SK-N-SH (cell line): ENCODE results near the gene MAEA. TPM values are rescaled to one million over a fixed set of nuclear protein-coding genes. Genes with fewer than 3 reads are reported as not detected.

ENCODE experiments used
- CTCF ChIA-PET: fragments of 300-600, 350-600 bp; formaldehyde crosslinking; extraction: SDS; loops from one replicate; lab custom pipeline; 2021; lab: Yijun Ruan, JAX
- POLR2A ChIA-PET: fragments of 350-600 bp; sonication (Branson Sonifier 250); formaldehyde crosslinking; extraction: SDS; loops from one replicate; lab custom pipeline; 2020; ENCODE audit warnings: antibody characterized with exemption, inconsistent platforms; lab: Yijun Ruan, JAX
- DNase-seq: peaks from one replicate; pipeline ENCODE4 v3.0.0; 2012
- H2AFZ ChIP-seq: fragments of 200-600 bp; sonication (generic); 2 replicates; pipeline ENCODE4 v1.8.1; 2016; ENCODE audit warnings: antibody characterized with exemption, mild to moderate bottlenecking, low read depth
- H3F3A ChIP-seq: fragments of 200-600 bp; sonication (generic); replicated peaks from 2 replicates; pipeline ENCODE3; 2016; ENCODE audit warnings: antibody characterized with exemption, mild to moderate bottlenecking; ENCODE audit not compliant: insufficient read depth
- H3K27ac ChIP-seq, 2 experiments: fragments of 200-500 bp in 1 of 2; fragments of 200-600 bp in 1 of 2; sonication (Bioruptor generic) in 1 of 2; sonication (generic), shearing (Covaris generic) in 1 of 2; 2 replicates each; pipeline versions ENCODE4 v1.5.1 to v1.6.1; 2014 to 2016; ENCODE audit warnings: low read depth in 2 of 2, inconsistent platforms in 1 of 2, low read length in 1 of 2, mild to moderate bottlenecking in 1 of 2, mixed read lengths in 1 of 2
- H3K27me3 ChIP-seq: fragments of 200-600 bp; sonication (generic), shearing (Covaris generic); 2 replicates; pipeline ENCODE4 v1.6.1; 2016; ENCODE audit warnings: mixed run types; ENCODE audit not compliant: insufficient read depth
- H3K36me3 ChIP-seq, 2 experiments: fragments of 200-500 bp in 1 of 2; fragments of 200-600 bp in 1 of 2; sonication (Bioruptor generic) in 1 of 2; sonication (generic) in 1 of 2; replicated peaks in 1 of 2; 2 replicates each; pipeline versions ENCODE3 to v1.5.1; 2014 to 2016; ENCODE audit warnings: low read length in 1 of 2, mild to moderate bottlenecking in 1 of 2; ENCODE audit not compliant: insufficient read depth in 2 of 2, control insufficient read depth in 1 of 2
- H3K4me1 ChIP-seq, 2 experiments: fragments of 200-500 bp in 1 of 2; fragments of 200-600 bp in 1 of 2; sonication (Bioruptor generic) in 1 of 2; sonication (generic), shearing (Covaris generic) in 1 of 2; 2 replicates each; pipeline versions ENCODE4 v1.5.1 to v1.6.1; 2014 to 2016; ENCODE audit warnings: low read depth in 1 of 2, low read length in 1 of 2, mixed run types in 1 of 2; ENCODE audit not compliant: insufficient read depth in 2 of 2, control insufficient read depth in 1 of 2
- H3K4me2 ChIP-seq: fragments of 200-600 bp; sonication (generic), shearing (Covaris generic); 2 replicates; pipeline ENCODE4 v1.6.1; 2017; ENCODE audit warnings: mixed run types
- H3K4me3 ChIP-seq, 2 experiments: fragments of 200-500 bp in 1 of 2; fragments of 200-600 bp in 1 of 2; sonication (Bioruptor generic) in 1 of 2; sonication (generic), shearing (Covaris generic) in 1 of 2; 2 replicates each; pipeline versions ENCODE4 v1.5.1 to v1.8.1; 2014 to 2016; ENCODE audit warnings: low read depth in 2 of 2, inconsistent platforms in 1 of 2, low read length in 1 of 2, mild to moderate bottlenecking in 1 of 2, mixed read lengths in 1 of 2, moderate library complexity in 1 of 2
- H3K79me2 ChIP-seq: fragments of 200-600 bp; sonication (generic); 2 replicates; pipeline ENCODE4 v1.8.1; 2017; ENCODE audit warnings: mild to moderate bottlenecking; ENCODE audit not compliant: insufficient read depth
- H3K9ac ChIP-seq: fragments of 200-600 bp; sonication (generic); 2 replicates; pipeline ENCODE4 v1.6.1; 2017; ENCODE audit warnings: mixed run types
- H3K9me2 ChIP-seq: fragments of 200-600 bp; sonication (generic); 2 replicates; pipeline ENCODE4 v1.6.1; 2017; ENCODE audit warnings: mixed run types
- H3K9me3 ChIP-seq: fragments of 200-600 bp; sonication (generic); 2 replicates; pipeline ENCODE4 v1.6.1; 2017; ENCODE audit warnings: mixed run types, mild to moderate bottlenecking, moderate library complexity
- H4K20me1 ChIP-seq: fragments of 200-600 bp; sonication (generic); 2 replicates; pipeline ENCODE4 v1.6.1; 2017; ENCODE audit warnings: mild to moderate bottlenecking, mixed run types; ENCODE audit not compliant: insufficient read depth
- ELF1 ChIP-seq: IDR thresholded peaks from 2 replicates; pipeline ENCODE4 v1.4.0; 2012
- EZH2phosphoT487 ChIP-seq: fragments of 200-600 bp; sonication (generic); IDR thresholded peaks from 2 replicates; pipeline ENCODE4 v1.6.1; 2017; ENCODE audit warnings: low read depth, mixed run types, mild to moderate bottlenecking, antibody characterized with exemption, moderate library complexity, borderline replicate concordance
- FOXJ3 ChIP-seq: sonication (generic); formaldehyde crosslinking; IDR thresholded peaks from 2 replicates; pipeline ENCODE4 v1.5.1; 2020; ENCODE audit warnings: mild to moderate bottlenecking, missing genetic modification reagents
- GATA2 ChIP-seq: sonication (generic); formaldehyde crosslinking; IDR thresholded peaks from 2 replicates; pipeline ENCODE4 v1.5.0; 2020; ENCODE audit warnings: mild to moderate bottlenecking, missing genetic modification reagents
- IRF3 ChIP-seq: fragments of 150-350 bp; IDR thresholded peaks from 2 replicates; pipeline ENCODE4 v1.6.1; 2016; ENCODE audit warnings: mild to moderate bottlenecking, low read depth, low read length
- JUND ChIP-seq: IDR thresholded peaks from 2 replicates; pipeline ENCODE4 v1.4.0; 2012
- MXI1 ChIP-seq: IDR thresholded peaks from 2 replicates; pipeline ENCODE4 v1.6.1; 2012; ENCODE audit warnings: mild to moderate bottlenecking, low read depth, low read length, improper control_type of control experiment
- NRF1 ChIP-seq: IDR thresholded peaks from 2 replicates; pipeline ENCODE4 v1.6.1; 2012; ENCODE audit warnings: low read depth, mild to moderate bottlenecking, low read length
- PBX3 ChIP-seq: IDR thresholded peaks from 2 replicates; pipeline ENCODE4; 2012
- POLR2AphosphoS5 ChIP-seq: IDR thresholded peaks from 2 replicates; pipeline ENCODE4 v1.6.1; 2012; ENCODE audit warnings: low read depth, low read length
- RAD21 ChIP-seq: IDR thresholded peaks from 2 replicates; pipeline ENCODE4 v1.6.1; 2012; ENCODE audit warnings: mild to moderate bottlenecking, low read length
- RXRA ChIP-seq: IDR thresholded peaks from 2 replicates; pipeline ENCODE4 v1.4.0; 2012; ENCODE audit warnings: low read depth, mild to moderate bottlenecking, borderline replicate concordance
- SMC3 ChIP-seq: IDR thresholded peaks from 2 replicates; pipeline ENCODE4 v1.6.1; 2012; ENCODE audit warnings: low read depth, low read length, improper control_type of control experiment
- WGBS: methylation state at CpG from one replicate; pipeline ENCODE4 v1.1.6; 2017; ENCODE audit warnings: low lambda C conversion rate; 5-methylcytosine and 5-hydroxymethylcytosine counted together
- polyA plus RNA-seq, 3 experiments: library from polyadenylated mRNA; depleted of rRNA; stranded (reverse); fragments of >200 nt; gene quantifications; 2 replicates each; pipeline ENCODE4 v1.2.3, GENCODE V29; 2012
- TF ChIP-seq, protein P1 (sequence below): IDR thresholded peaks from 2 replicates; pipeline ENCODE4 v1.4.0; 2012; ENCODE audit warnings: low read depth
- TF ChIP-seq, protein P2 (sequence below): fragments of 150-350 bp; IDR thresholded peaks from 2 replicates; pipeline ENCODE4 v1.6.1; 2017; ENCODE audit warnings: antibody characterized with exemption, low read length, low read depth, borderline replicate concordance

MAEA gene
- polyA plus RNA-seq, 1 of the 3 experiments (the other 2 are of a cell fraction) = 128 TPM

DNA sequence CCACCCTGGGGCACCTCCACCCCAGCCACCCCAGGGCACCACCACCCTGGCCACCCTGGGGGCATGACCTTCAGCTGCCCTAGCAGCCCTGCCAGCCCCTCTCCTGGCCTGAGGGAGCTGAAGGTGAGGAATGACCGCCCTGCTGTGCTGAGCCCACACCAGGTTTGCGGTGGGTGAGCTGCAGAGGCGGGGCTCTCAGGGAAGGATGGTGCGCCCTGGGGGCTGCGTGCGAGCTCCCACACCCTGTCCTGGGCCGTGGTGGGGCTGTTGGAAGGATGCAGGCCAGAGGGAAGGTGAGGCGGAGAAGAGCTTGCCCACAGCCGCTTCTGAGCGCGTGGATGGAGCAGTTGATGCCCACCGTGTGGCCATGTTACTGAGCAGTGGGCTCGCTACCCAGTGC, 75.1 kb downstream of the MAEA start:
- no peak overlapping the region for H2AFZ ChIP-seq
- H3K36me3 ChIP-seq = peaks cover 0 to 41% of the 10 kb centered on the region in 2 experiments
- H3K27ac ChIP-seq = no peak overlapping the region
- H3K9me2 ChIP-seq = no peaks in the 10 kb centered on the region
- no peak overlapping the region for H3K9ac ChIP-seq
- no peak for DNase-seq
- ChIA-PET CTCF (interaction anchor here (0.8 to 2.7 kb wide), 3 partner anchors 9 to 148 kb away, joined by 4 to 16 read pairs (median 6); no protein-coding TSS in a partner anchor), POLR2A (no interaction called here)
- no peaks in the 10 kb centered on the region for H3K9me3 ChIP-seq
- TF ChIP-seq NRF1 (no peak), SMC3 (no peak), PBX3 (no peak), JUND (no peak)
- TF ChIP-seq, protein P1, sequence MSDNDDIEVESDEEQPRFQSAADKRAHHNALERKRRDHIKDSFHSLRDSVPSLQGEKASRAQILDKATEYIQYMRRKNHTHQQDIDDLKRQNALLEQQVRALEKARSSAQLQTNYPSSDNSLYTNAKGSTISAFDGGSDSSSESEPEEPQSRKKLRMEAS = no peak
- WGBS = 96% methylated on average over 11 of the region's 13 CpGs
- peaks cover 3% of the 10 kb centered on the region; the same call in 1 of the 2 replicates for H4K20me1 ChIP-seq
- H3K4me1 ChIP-seq = peaks cover 0 to 9% of the 10 kb centered on the region in 2 experiments; a peak in 1 of 4 replicates
- no peak overlapping the region for H3K4me3 ChIP-seq
- H3K79me2 ChIP-seq = no peaks in the 10 kb centered on the region
- H3K4me2 ChIP-seq = no peak overlapping the region
- H3F3A ChIP-seq = no peaks in the 10 kb centered on the region
- no peaks in the 10 kb centered on the region for H3K27me3 ChIP-seq

- Histone ChIP-seq H3K9me3 (no peaks in the 10 kb centered on the region), H3K4me3 (no peak overlapping the region), H3K79me2 (no peaks in the 10 kb centered on the region), H4K20me1 (peaks cover 3% of the 10 kb centered on the region; the same call in 1 of the 2 replicates), H3K36me3 (peaks cover 0 to 38% of the 10 kb centered on the region in 2 experiments), H2AFZ (no peak overlapping the region), H3F3A (no peaks in the 10 kb centered on the region), H3K27ac (no peak overlapping the region), H3K9me2 (no peaks in the 10 kb centered on the region), H3K4me1 (peaks cover 0 to 9% of the 10 kb centered on the region in 2 experiments; a peak in 1 of 4 replicates), H3K9ac (no peak overlapping the region), H3K4me2 (no peak overlapping the region), H3K27me3 (no peaks in the 10 kb centered on the region)
- 92% methylated on average over 7 of the region's 25 CpGs for WGBS
- DNase-seq = no peak
- ChIA-PET POLR2A (no interaction called here), CTCF (interaction anchor here (0.8 to 2.7 kb wide), 4 partner anchors 9 to 148 kb away, joined by 4 to 16 read pairs (median 5); no protein-coding TSS in a partner anchor)
- no peak for TF ChIP-seq IRF3
- TF ChIP-seq ELF1 = no peak
- TF ChIP-seq GATA2 (CRISPR knock-in tag) = no peak
- TF ChIP-seq EZH2phosphoT487 = no peak
- no peak for TF ChIP-seq FOXJ3 (CRISPR knock-in tag)
- no peak for TF ChIP-seq NRF1
- TF ChIP-seq MXI1 = no peak
- TF ChIP-seq JUND = no peak
- TF ChIP-seq, protein P2, sequence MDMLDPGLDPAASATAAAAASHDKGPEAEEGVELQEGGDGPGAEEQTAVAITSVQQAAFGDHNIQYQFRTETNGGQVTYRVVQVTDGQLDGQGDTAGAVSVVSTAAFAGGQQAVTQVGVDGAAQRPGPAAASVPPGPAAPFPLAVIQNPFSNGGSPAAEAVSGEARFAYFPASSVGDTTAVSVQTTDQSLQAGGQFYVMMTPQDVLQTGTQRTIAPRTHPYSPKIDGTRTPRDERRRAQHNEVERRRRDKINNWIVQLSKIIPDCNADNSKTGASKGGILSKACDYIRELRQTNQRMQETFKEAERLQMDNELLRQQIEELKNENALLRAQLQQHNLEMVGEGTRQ = no peak
- no peak for TF ChIP-seq RXRA
- no peak for TF ChIP-seq POLR2AphosphoS5
- no peak for TF ChIP-seq SMC3
- TF ChIP-seq, protein P1 = no peak
- no peak for TF ChIP-seq RAD21
These were observed 75.8 kb downstream of the MAEA start for GRCh38 chr4:1365271-1366178.
